Prostate gland (tissue), 2 donors: ENCODE results near the gene CFAP46. TPM values are rescaled to one million over a fixed set of nuclear protein-coding genes. Genes with fewer than 3 reads are reported as not detected.

Source experiments
- DNase-seq: peaks from one replicate; pipeline ENCODE4 v3.0.0-alpha.2; 2019; ENCODE audit warnings: low spot score
- H3K27ac ChIP-seq, 2 donors: fragments of 200-600 bp; sonication (generic); 2 replicates each; pipeline ENCODE4 v1.5.1; 2017 to 2019
- H3K27me3 ChIP-seq: fragments of 200-600 bp; sonication (generic); replicated peaks from 2 replicates; pipeline ENCODE4 v1.5.1; 2019; ENCODE audit not compliant: insufficient read depth
- H3K36me3 ChIP-seq, 2 donors: fragments of 200-600 bp; sonication (generic); 1 replicate in 1 of 2; 2 replicates in 1 of 2; pipeline versions ENCODE4 v1.5.1 to v1.8.1; 2017 to 2019
- H3K4me1 ChIP-seq: fragments of 200-600 bp; sonication (generic); replicated peaks from 2 replicates; pipeline ENCODE4 v1.5.1; 2019
- H3K4me3 ChIP-seq, 2 donors: fragments of 200-600 bp; sonication (generic); 2 replicates each; pipeline ENCODE4 v1.5.1; 2017 to 2019
- H3K9me3 ChIP-seq: fragments of 200-600 bp; sonication (generic); 2 replicates; pipeline ENCODE4 v1.5.1; 2017
- CTCF ChIP-seq, 4 experiments: fragments of 200-600 bp in 2 of 4; fragments of 450-650 bp in 2 of 4; sonication (generic) in 2 of 4; IDR thresholded peaks; 1 replicate in 3 of 4; 2 replicates in 1 of 4; pipeline ENCODE4 v1.5.1; 2016 to 2019; ENCODE audit warnings: antibody characterized with exemption in 4 of 4, mild to moderate bottlenecking in 2 of 4, moderate library complexity in 2 of 4
- POLR2A ChIP-seq: fragments of 450-650 bp; IDR thresholded peaks from one replicate; pipeline ENCODE4 v1.6.1; 2016; ENCODE audit warnings: antibody characterized with exemption, mild to moderate bottlenecking
- POLR2AphosphoS5 ChIP-seq: sonication (generic); formaldehyde crosslinking; IDR thresholded peaks from one replicate; pipeline ENCODE4 v1.6.1; 2017; ENCODE audit warnings: antibody characterized with exemption
- WGBS: methylation state at CpG from one replicate; pipeline ENCODE4 v1.1.5; 2018; 5-methylcytosine and 5-hydroxymethylcytosine counted together
- intact Hi-C: fragments of 100-400 bp; cut with DNase I; formaldehyde crosslinking; loops from one replicate; pipeline ENCODE4 v1.14.2; 2022
- total RNA-seq, 2 donors: library from RNA; depleted of rRNA; stranded (reverse); fragments of >200 nt; gene quantifications; one replicate each; pipeline ENCODE4 v1.1.0, GENCODE V29; 2016

The CFAP46 gene
- total RNA-seq, 2 donors from 2014 or later, result 1.4 to 9.3 TPM

GRCh38 chr10:132877473-132877872 is 64.9 kb downstream of the CFAP46 start:
- H3K9me3 ChIP-seq, result no peaks in the 10 kb centered on the region
- no peaks in the 10 kb centered on the region for H3K36me3 ChIP-seq
- H3K27me3 ChIP-seq, result peaks cover 9% of the 10 kb centered on the region
- intact Hi-C loops, result no loop called here
- H3K27ac ChIP-seq, result no peak overlapping the region
- H3K4me3 ChIP-seq, result no peak overlapping the region
- WGBS, result 88% methylated on average over 12 of the region's 12 CpGs
- TF ChIP-seq POLR2A, result no peak
- no peak for TF ChIP-seq CTCF (IDR thresholded peaks at IDR 0.05)
- no peak for TF ChIP-seq POLR2AphosphoS5
- no peaks in the 10 kb centered on the region for H3K4me1 ChIP-seq
- no peak for DNase-seq

GRCh38 chr10:132876993-132877431 is 65.4 kb downstream of the CFAP46 start:
- H3K4me3 ChIP-seq, result no peak overlapping the region
- no peak for DNase-seq
- WGBS, result 80% methylated on average over 15 of the region's 15 CpGs
- H3K9me3 ChIP-seq, result no peaks in the 10 kb centered on the region
- H3K27ac ChIP-seq, result no peak overlapping the region
- no peaks in the 10 kb centered on the region for H3K4me1 ChIP-seq
- TF ChIP-seq CTCF (IDR thresholded peaks at IDR 0.05) (no peak), POLR2A (no peak), POLR2AphosphoS5 (no peak)
- intact Hi-C loops, result no loop called here
- H3K27me3 ChIP-seq, result peaks cover 9% of the 10 kb centered on the region
- H3K36me3 ChIP-seq, result no peaks in the 10 kb centered on the region

GRCh38 chr10:132876131-132876860 is 66.1 kb downstream of the CFAP46 start:
- Histone ChIP-seq H3K4me3 (no peak overlapping the region), H3K9me3 (no peaks in the 10 kb centered on the region), H3K4me1 (no peaks in the 10 kb centered on the region), H3K27me3 (peaks cover 9% of the 10 kb centered on the region), H3K36me3 (no peaks in the 10 kb centered on the region), H3K27ac (no peak overlapping the region)
- TF ChIP-seq POLR2AphosphoS5 (no peak), CTCF (IDR thresholded peaks at IDR 0.05) (no peak), POLR2A (no peak)
- WGBS, result 82% methylated on average over 18 of the region's 18 CpGs
- DNase-seq, result no peak
- intact Hi-C loops, result no loop called here

GRCh38 chr10:132875435-132875834 is 66.9 kb downstream of the CFAP46 start:
- WGBS, result 72% methylated on average over 2 of the region's 2 CpGs
- no peaks in the 10 kb centered on the region for H3K9me3 ChIP-seq
- H3K4me3 ChIP-seq, result no peak overlapping the region
- peaks cover 9% of the 10 kb centered on the region for H3K27me3 ChIP-seq
- intact Hi-C loops, result no loop called here
- TF ChIP-seq CTCF (IDR thresholded peaks at IDR 0.05), result no peak
- no peak for TF ChIP-seq POLR2AphosphoS5
- TF ChIP-seq POLR2A, result no peak
- no peaks in the 10 kb centered on the region for H3K4me1 ChIP-seq
- no peak for DNase-seq
- H3K36me3 ChIP-seq, result no peaks in the 10 kb centered on the region
- H3K27ac ChIP-seq, result no peak overlapping the region

- Histone ChIP-seq H3K27me3 (peaks cover 6% of the 10 kb centered on the region), H3K36me3 (no peaks in the 10 kb centered on the region), H3K27ac (no peak overlapping the region), H3K4me3 (no peak overlapping the region), H3K9me3 (no peaks in the 10 kb centered on the region), H3K4me1 (no peaks in the 10 kb centered on the region)
- no peak for DNase-seq
- WGBS, result 86% methylated on average over 12 of the region's 12 CpGs
- intact Hi-C loops, result no loop called here
- TF ChIP-seq POLR2AphosphoS5 (no peak), POLR2A (no peak), CTCF (IDR thresholded peaks at IDR 0.05) (no peak)
These were observed 69.0 kb downstream of the CFAP46 start for GRCh38 chr10:132873395-132873794.
